ENCODE data around the gene TMEM132C. TPM values are rescaled to one million over a fixed set of nuclear protein-coding genes. Genes with fewer than 3 reads are reported as not detected.

TMEM132C gene
- total and polyA plus RNA-seq, 9 donors, result 1.6 to 38.4 (median 9.4) TPM

GRCh38 chr12:128510511-128510910 is 243.5 kb downstream of the TMEM132C start:
- WGBS, 3 donors, result 77 to 88% (median 81%) methylated on average over 8 of the region's 8 CpGs
- TF ChIP-seq EP300 (IDR thresholded peaks at IDR 0.05), result no peak
- TF ChIP-seq CTCF (IDR thresholded peaks at IDR 0.05), result no peak
- no peak for TF ChIP-seq POLR2A (IDR thresholded peaks at IDR 0.05)

DNA sequence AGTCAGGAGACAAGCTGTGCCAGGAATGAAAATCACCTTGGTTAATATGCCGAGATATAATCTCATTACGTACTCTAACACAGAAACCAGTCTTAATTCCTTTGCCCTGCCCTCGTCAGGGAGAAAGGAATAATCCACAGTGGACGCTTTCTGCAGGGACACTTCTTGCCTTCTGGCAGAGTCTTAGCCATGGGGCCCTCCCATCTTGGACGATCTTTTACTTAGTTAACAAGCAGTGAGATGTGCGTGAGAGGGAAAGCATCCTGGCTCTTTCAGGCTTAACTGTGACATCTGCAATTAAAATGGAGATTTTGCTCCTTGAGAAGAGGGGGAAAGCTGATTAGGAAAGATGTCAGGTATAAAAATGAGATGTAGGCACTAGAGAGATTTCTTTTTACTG is 246.4 kb downstream of the TMEM132C start:
- 62 to 74% (median 66%) methylated on average over 6 of the region's 6 CpGs for WGBS, 3 donors
- H3K27me3 ChIP-seq, result no peaks in the 10 kb centered on the region
- DNase-seq, result no peak
- TF ChIP-seq POLR2A (IDR thresholded peaks at IDR 0.05) (no peak), CTCF (IDR thresholded peaks at IDR 0.05) (no peak), EP300 (IDR thresholded peaks at IDR 0.05) (no peak)
- no peaks in the 10 kb centered on the region for H3K36me3 ChIP-seq
- no peaks in the 10 kb centered on the region for H3K9me3 ChIP-seq
- intact Hi-C loops (cut with DNase I), result no loop called here
- H3K27ac ChIP-seq, result no peak overlapping the region
- no peaks in the 10 kb centered on the region for H3K4me1 ChIP-seq (ENCODE audit: insufficient read depth)
- no peak overlapping the region for H3K4me3 ChIP-seq

More at GRCh38 chr12:128510511-128510910, 243.5 kb downstream of the TMEM132C start:
- Histone ChIP-seq H3K27me3 (no peaks in the 10 kb centered on the region), H3K36me3 (no peaks in the 10 kb centered on the region), H3K4me1 (ENCODE audit: insufficient read depth) (no peaks in the 10 kb centered on the region), H3K9me3 (no peaks in the 10 kb centered on the region), H3K27ac (no peak overlapping the region), H3K4me3 (no peak overlapping the region)
- intact Hi-C loops (cut with DNase I), result no loop called here
- DNase-seq, result no peak

DNA sequence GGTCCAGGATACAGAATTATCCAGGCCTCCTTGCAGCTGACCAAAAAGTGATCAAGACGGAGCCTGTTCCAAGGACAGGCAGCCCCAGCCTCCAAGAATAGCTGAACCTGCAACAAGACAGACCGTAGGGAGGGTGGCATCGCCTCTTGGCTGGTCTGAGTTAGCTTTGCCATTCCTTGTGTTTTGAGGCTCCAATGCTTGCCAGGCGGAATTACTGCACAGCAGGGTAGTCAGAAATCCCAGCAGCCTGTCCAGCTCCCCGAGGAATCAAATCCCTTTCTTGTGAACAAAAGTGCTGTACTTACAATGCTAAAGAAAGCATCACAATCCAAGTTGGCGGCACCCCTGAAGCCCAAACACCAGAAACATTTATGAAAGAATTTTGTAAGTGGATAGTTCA is 246.9 kb downstream of the TMEM132C start:
- H3K36me3 ChIP-seq, result no peaks in the 10 kb centered on the region
- 66 to 72% (median 69%) methylated on average over 6 of the region's 6 CpGs for WGBS, 3 donors
- intact Hi-C loops (cut with DNase I), result no loop called here
- H3K27ac ChIP-seq, result no peak overlapping the region
- no peak overlapping the region for H3K4me3 ChIP-seq
- no peaks in the 10 kb centered on the region for H3K4me1 ChIP-seq (ENCODE audit: insufficient read depth)
- TF ChIP-seq POLR2A (IDR thresholded peaks at IDR 0.05) (no peak), CTCF (IDR thresholded peaks at IDR 0.05) (no peak), EP300 (IDR thresholded peaks at IDR 0.05) (no peak)
- no peaks in the 10 kb centered on the region for H3K27me3 ChIP-seq
- H3K9me3 ChIP-seq, result no peaks in the 10 kb centered on the region
- DNase-seq, result no peak

DNA sequence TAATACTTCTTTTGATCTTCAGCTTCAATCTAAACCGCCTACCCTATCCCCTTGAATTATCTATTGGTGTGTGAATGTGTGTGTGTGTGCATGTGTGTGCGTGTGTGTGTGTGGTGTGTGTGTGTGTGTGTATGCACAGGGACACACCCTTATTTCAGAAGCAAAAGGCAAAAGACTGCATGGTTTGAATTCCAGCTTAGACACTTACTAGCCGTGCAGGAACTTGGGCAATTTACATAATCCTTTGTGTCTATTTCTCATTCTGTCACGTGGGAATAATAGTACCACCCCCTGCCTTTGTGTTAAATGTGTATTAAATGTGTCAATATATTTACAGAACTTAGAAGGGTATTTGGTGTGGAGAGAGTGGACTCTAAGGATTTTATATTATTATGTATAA is 251.7 kb downstream of the TMEM132C start:
- H3K9me3 ChIP-seq, result no peaks in the 10 kb centered on the region
- 57 to 67% (median 66%) methylated on average over 4 of the region's 4 CpGs for WGBS, 3 donors
- intact Hi-C loops (cut with DNase I), result no loop called here
- H3K36me3 ChIP-seq, result no peaks in the 10 kb centered on the region
- no peak overlapping the region for H3K27ac ChIP-seq
- no peaks in the 10 kb centered on the region for H3K27me3 ChIP-seq
- no peak for TF ChIP-seq CTCF (IDR thresholded peaks at IDR 0.05)
- no peak for TF ChIP-seq POLR2A (IDR thresholded peaks at IDR 0.05)
- no peak for TF ChIP-seq EP300 (IDR thresholded peaks at IDR 0.05)
- H3K4me3 ChIP-seq, result no peak overlapping the region
- no peak for DNase-seq
- no peaks in the 10 kb centered on the region for H3K4me1 ChIP-seq (ENCODE audit: insufficient read depth)
